ENCODE data around the gene FUCA1.
"Not testable (repeated sequence)": the region's sequence is repeated elsewhere in the genome, so short reads cannot be mapped to it uniquely, and the experiment has no call there.

The FUCA1 gene

DNA sequence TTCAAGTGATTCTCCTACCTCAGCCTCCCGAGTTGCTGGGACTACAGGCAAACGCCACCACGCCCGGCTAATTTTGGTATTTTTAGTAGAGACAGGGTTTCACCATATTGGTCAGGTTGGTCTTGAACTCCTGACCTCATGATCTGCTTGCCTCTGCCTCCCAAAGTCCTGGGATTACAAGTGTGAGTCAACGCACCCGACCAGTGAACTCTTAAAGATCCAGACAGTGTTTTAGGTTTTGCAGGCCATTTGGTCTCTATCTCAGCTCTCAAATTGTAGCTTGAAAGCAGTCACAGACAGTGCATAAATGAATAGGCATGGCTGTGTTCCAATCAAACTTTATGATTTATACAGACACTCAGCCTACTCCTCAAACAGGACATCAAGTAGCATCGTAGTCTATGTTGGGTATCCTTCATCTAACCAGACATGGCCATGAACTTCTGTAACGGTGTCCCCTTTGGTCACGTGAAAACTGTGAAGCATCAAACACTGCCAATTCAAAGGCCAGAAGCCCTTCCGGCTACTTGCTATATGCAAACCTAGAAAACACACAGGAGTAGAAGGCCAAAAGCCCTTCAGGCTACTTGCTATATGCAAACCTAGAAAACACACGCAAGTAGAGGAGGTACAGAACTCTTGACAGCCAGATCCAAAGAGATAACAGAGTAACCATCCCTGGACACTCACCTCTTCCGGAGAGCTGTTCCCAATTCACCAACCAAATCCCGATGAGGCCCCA is 3.1 kb downstream of the FUCA1 start:
- no peak overlapping the region for H3K27ac ChIP-seq (ENCODE audit: low read depth, low read length)
- H3K9me2 ChIP-seq (replicated peaks; ENCODE audit: control insufficient read depth, low read length), result no peaks in the 10 kb centered on the region
- H3F3A ChIP-seq (ENCODE audit: control insufficient read depth, insufficient read depth), result 0 out of 2 replicates have a peak, but pooled peaks cover 3% of the 10 kb centered on the region
- TF ChIP-seq, protein P1, sequence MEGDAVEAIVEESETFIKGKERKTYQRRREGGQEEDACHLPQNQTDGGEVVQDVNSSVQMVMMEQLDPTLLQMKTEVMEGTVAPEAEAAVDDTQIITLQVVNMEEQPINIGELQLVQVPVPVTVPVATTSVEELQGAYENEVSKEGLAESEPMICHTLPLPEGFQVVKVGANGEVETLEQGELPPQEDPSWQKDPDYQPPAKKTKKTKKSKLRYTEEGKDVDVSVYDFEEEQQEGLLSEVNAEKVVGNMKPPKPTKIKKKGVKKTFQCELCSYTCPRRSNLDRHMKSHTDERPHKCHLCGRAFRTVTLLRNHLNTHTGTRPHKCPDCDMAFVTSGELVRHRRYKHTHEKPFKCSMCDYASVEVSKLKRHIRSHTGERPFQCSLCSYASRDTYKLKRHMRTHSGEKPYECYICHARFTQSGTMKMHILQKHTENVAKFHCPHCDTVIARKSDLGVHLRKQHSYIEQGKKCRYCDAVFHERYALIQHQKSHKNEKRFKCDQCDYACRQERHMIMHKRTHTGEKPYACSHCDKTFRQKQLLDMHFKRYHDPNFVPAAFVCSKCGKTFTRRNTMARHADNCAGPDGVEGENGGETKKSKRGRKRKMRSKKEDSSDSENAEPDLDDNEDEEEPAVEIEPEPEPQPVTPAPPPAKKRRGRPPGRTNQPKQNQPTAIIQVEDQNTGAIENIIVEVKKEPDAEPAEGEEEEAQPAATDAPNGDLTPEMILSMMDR (IDR thresholded peaks at IDR 0.05; ENCODE audit: low read depth, low read length, poor library complexity, severe bottlenecking), result no peak
- TF ChIP-seq EZH2phosphoT487 (IDR thresholded peaks at IDR 0.05; ENCODE audit: borderline replicate concordance, low read length), result no peak
- peaks cover 29% of the 10 kb centered on the region for H3K36me3 ChIP-seq (ENCODE audit: control insufficient read depth, low read length)
- peaks cover 13% of the 10 kb centered on the region for H3K79me2 ChIP-seq (ENCODE audit: control insufficient read depth, low read length)
- peaks cover 4% of the 10 kb centered on the region; the same call in 1 of the 2 replicates for H4K20me1 ChIP-seq (ENCODE audit: control insufficient read depth, insufficient read depth, low read depth, low read length)
- H3K4me2 ChIP-seq (ENCODE audit: low read length), result no peak overlapping the region
- H3K27me3 ChIP-seq (ENCODE audit: control insufficient read depth, low read length), result no peaks in the 10 kb centered on the region
- H3K4me1 ChIP-seq (ENCODE audit: control insufficient read depth, low read length), result peaks cover 34% of the 10 kb centered on the region
- H3K9me3 ChIP-seq (ENCODE audit: control insufficient read depth, insufficient read depth, low read length), result no peaks in the 10 kb centered on the region
- H3K4me3 ChIP-seq (ENCODE audit: low read length), result no peak overlapping the region

DNA sequence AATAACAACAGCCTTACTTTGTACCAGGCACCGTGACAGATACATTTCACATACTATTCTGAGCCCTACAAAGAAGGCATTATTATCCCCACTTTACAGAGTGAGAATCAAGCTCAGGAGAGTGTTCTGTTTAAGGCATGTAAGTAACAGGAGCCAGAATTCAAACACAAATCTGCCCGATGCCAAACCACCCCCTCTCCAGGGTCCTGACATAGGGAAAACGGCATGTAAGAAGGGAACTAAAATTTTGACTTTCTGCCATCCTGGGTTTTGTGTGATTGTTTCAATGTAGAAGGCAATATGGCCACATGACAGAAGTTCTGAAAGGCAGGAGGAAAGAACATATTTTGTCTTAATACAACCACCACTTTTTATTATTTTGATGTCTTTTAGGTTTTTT is 5.5 kb downstream of the FUCA1 start:
- Histone ChIP-seq H4K20me1 (ENCODE audit: control insufficient read depth, insufficient read depth, low read depth, low read length) (peaks cover 4% of the 10 kb centered on the region; the same call in 1 of the 2 replicates), H3K79me2 (ENCODE audit: control insufficient read depth, low read length) (peaks cover 12% of the 10 kb centered on the region), H3K9me2 (replicated peaks; ENCODE audit: control insufficient read depth, low read length) (no peaks in the 10 kb centered on the region), H3K4me2 (ENCODE audit: low read length) (no peak overlapping the region), H3K4me3 (ENCODE audit: low read length) (no peak overlapping the region), H3K4me1 (ENCODE audit: control insufficient read depth, low read length) (peaks cover 17% of the 10 kb centered on the region), H3K27ac (ENCODE audit: low read depth, low read length) (no peak overlapping the region), H3K36me3 (ENCODE audit: control insufficient read depth, low read length) (peaks cover 36% of the 10 kb centered on the region), H3K27me3 (ENCODE audit: control insufficient read depth, low read length) (no peaks in the 10 kb centered on the region), H3K9me3 (ENCODE audit: control insufficient read depth, insufficient read depth, low read length) (no peaks in the 10 kb centered on the region), H3F3A (ENCODE audit: control insufficient read depth, insufficient read depth) (no peaks in the 10 kb centered on the region)
- TF ChIP-seq, protein P1 (IDR thresholded peaks at IDR 0.05; ENCODE audit: low read depth, low read length, poor library complexity, severe bottlenecking), result no peak
- no peak for TF ChIP-seq EZH2phosphoT487 (IDR thresholded peaks at IDR 0.05; ENCODE audit: borderline replicate concordance, low read length)

DNA sequence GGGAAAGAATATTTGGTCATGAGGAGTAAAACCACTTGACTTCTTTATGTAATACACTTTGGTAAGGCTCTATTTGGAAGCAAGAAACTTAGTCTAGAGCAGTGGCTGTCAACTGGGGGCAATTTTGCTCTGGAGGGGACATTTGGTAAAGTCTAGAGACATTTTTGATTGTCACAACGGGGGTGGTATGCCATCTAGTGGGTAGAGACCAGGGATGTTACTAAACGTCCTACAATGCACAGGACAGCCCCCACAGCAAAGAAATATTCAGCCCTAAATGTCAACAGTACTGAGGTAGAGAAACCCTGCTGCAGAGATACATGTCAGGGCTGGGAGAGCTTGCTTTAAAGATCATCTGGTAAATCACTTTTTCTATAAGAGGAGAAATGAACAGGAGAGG is 13.5 kb downstream of the FUCA1 start:
- no peaks in the 10 kb centered on the region for H4K20me1 ChIP-seq (ENCODE audit: control insufficient read depth, insufficient read depth, low read depth, low read length)
- H3K36me3 ChIP-seq (ENCODE audit: control insufficient read depth, low read length), result peaks cover 4% of the 10 kb centered on the region; the same call in 1 of the 2 replicates
- no peaks in the 10 kb centered on the region for H3K27me3 ChIP-seq (ENCODE audit: control insufficient read depth, low read length)
- no peaks in the 10 kb centered on the region for H3K9me2 ChIP-seq (replicated peaks; ENCODE audit: control insufficient read depth, low read length)
- no peak overlapping the region for H3K4me2 ChIP-seq (ENCODE audit: low read length)
- H3K4me3 ChIP-seq (ENCODE audit: low read length), result no peak overlapping the region
- no peaks in the 10 kb centered on the region for H3K79me2 ChIP-seq (ENCODE audit: control insufficient read depth, low read length)
- H3F3A ChIP-seq (ENCODE audit: control insufficient read depth, insufficient read depth), result no peaks in the 10 kb centered on the region
- no peak overlapping the region for H3K27ac ChIP-seq (ENCODE audit: low read depth, low read length)
- no peak for TF ChIP-seq EZH2phosphoT487 (IDR thresholded peaks at IDR 0.05; ENCODE audit: borderline replicate concordance, low read length)
- TF ChIP-seq, protein P1 (IDR thresholded peaks at IDR 0.05; ENCODE audit: low read depth, low read length, poor library complexity, severe bottlenecking), result peak; percentile 54
- no peaks in the 10 kb centered on the region for H3K9me3 ChIP-seq (ENCODE audit: control insufficient read depth, insufficient read depth, low read length)
- no peaks in the 10 kb centered on the region for H3K4me1 ChIP-seq (ENCODE audit: control insufficient read depth, low read length)

DNA sequence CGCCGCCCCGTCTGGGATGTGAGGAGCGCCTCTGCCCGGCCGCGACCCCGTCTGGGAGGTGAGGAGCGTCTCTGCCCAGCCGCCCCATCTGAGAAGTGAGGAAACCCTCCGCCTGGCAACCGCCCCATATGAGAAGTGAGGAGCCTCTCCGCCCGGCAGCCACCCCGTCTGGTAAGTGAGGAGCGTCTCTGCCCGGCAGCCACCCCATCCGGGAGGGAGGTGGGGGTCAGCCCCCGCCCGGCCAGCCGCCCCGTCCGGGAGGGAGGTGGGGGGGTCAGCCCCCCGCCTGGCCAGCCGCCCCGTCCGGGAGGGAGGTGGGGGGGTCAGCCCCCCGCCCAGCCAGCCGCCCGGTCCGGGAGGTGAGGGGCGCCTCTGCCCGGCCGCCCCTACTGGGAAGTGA is 15.0 kb downstream of the FUCA1 start:
- H3K9me3 ChIP-seq (ENCODE audit: control insufficient read depth, insufficient read depth, low read length); H3K79me2 ChIP-seq (ENCODE audit: control insufficient read depth, low read length); H3K4me2 ChIP-seq (ENCODE audit: low read length); H3F3A ChIP-seq (ENCODE audit: control insufficient read depth, insufficient read depth); H3K4me1 ChIP-seq (ENCODE audit: control insufficient read depth, low read length); H3K36me3 ChIP-seq (ENCODE audit: control insufficient read depth, low read length); H3K27ac ChIP-seq (ENCODE audit: low read depth, low read length); H3K4me3 ChIP-seq (ENCODE audit: low read length); H3K27me3 ChIP-seq (ENCODE audit: control insufficient read depth, low read length); H4K20me1 ChIP-seq (ENCODE audit: control insufficient read depth, insufficient read depth, low read depth, low read length); H3K9me2 ChIP-seq (replicated peaks; ENCODE audit: control insufficient read depth, low read length): not testable (repeated sequence)

DNA sequence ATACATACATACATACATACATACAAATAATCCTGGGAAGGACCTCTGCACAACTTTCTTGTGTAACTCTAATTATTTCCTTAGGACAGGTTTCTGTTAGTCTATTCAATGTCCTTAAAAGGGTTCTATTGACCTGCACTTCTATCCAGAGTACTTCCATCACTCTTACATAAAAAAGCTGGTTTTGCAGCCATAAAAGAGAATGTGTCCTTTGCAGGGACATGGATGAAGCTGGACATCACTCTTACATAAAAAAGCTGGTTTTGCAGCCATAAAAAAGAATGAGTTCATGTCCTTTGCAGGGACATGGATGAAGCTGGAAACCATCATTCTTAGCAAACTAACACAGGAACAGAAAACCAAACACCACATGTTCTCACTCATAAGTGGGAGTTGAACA is 16.7 kb downstream of the FUCA1 start:
- not testable (repeated sequence) for H3F3A ChIP-seq (ENCODE audit: control insufficient read depth, insufficient read depth); H3K4me2 ChIP-seq (ENCODE audit: low read length); H3K9me2 ChIP-seq (replicated peaks; ENCODE audit: control insufficient read depth, low read length); H4K20me1 ChIP-seq (ENCODE audit: control insufficient read depth, insufficient read depth, low read depth, low read length); H3K9me3 ChIP-seq (ENCODE audit: control insufficient read depth, insufficient read depth, low read length); H3K79me2 ChIP-seq (ENCODE audit: control insufficient read depth, low read length); H3K4me3 ChIP-seq (ENCODE audit: low read length); H3K27ac ChIP-seq (ENCODE audit: low read depth, low read length); H3K4me1 ChIP-seq (ENCODE audit: control insufficient read depth, low read length); H3K27me3 ChIP-seq (ENCODE audit: control insufficient read depth, low read length)
- peaks cover 15% of the 10 kb centered on the region for H3K36me3 ChIP-seq (ENCODE audit: control insufficient read depth, low read length)
